Limb (tissue), 2 donors: ENCODE results near the gene CDT1.
A peak's percentile ranks its signal among the peaks of the same experiment; 100 is the strongest.
"Not testable (repeated sequence)": the region's sequence is repeated elsewhere in the genome, so short reads cannot be mapped to it uniquely, and the experiment has no call there.

ENCODE experiments used
- DNase-seq, 2 donors: peaks; one replicate each; pipeline ENCODE4 v3.0.0-alpha.2; 2016; ENCODE audit errors: extremely low spot score in 2 of 2

The CDT1 gene

DNA sequence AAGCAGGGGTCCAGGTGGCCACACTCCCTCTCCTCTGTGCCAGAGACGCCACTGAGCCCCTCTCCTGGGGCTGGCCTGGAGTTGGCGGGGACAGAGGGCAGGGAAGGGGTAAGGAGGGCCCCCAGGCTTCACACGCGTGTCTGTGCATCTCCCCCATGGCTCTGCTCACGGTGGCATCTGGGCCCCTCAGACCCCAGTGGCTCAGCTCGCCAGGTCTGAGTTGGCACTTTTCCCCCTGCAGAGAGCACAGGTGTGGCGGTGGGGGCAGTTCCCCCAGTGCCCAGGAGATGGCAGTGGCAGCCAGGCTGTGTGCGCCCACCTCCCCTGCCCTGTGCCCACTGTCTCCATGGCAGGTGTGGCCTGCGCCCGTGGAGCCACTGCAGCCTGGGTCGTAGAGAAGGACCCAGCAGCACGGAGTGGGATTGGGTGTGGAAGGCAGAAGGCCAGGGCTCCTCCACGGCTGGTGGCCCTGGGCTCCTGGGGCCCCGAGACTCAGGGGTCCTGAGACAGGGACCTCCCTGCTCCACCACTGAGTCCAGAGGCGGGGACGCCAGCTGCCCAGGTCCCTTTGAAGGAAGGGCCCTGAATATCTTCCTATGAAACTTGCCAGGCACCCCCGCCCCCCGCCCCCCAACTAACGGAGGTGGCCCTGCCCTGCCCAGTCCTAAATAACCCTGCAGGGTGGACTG, 12.5 kb downstream of the CDT1 start:
- DNase-seq: peak in 1 of 2 donors; percentile 73

- no peak for DNase-seq
Measured at GRCh38 chr16:88816736-88817535, 13.3 kb downstream of the CDT1 start.

GRCh38 chr16:88817785-88818574, 14.4 kb downstream of the CDT1 start:
- DNase-seq: no peak

DNA sequence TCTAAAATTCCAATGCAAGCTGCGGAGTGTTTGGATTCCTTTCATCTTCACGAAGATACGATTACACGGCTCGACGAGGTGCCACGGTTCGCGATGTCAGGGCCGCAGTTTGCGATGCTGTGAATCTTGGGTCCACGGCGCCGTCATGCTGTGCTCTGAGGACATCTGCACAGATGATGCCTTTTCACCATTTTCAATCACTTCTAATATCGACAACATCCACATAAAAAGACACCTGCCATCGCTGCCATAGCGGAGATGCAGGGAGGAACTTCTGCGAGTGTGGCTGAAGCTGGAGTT, 14.9 kb downstream of the CDT1 start:
- DNase-seq: no peak

DNA sequence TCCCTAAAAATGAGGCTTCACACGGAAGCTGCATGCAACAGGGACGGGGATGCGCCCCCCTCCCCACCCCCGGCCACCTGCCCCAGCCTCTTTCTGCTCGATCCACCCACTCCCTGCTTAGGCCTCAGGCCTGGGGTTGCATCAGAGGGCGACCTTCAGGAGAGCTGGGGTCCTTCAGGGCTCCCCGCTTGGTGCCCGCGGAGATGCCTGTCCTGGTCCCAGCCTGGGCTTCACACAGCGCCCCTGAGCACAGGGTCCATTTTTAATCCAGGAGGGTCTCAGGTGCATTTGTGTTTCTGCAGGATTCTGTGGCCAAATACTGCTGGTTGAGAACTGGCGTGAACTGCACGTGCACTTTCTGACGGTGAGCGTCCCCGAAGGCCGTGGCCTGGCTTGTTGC, 15.5 kb downstream of the CDT1 start:
- DNase-seq: no peak

GRCh38 chr16:88820385-88821025, 16.9 kb downstream of the CDT1 start:
- no peak for DNase-seq

GRCh38 chr16:88821168-88821850, 17.7 kb downstream of the CDT1 start:
- DNase-seq: no peak

GRCh38 chr16:88822281-88823040, 18.9 kb downstream of the CDT1 start:
- no peak for DNase-seq

- DNase-seq: not testable (repeated sequence)
Measured at GRCh38 chr16:88823646-88824045, 20.1 kb downstream of the CDT1 start.

- DNase-seq: no peak
Measured at GRCh38 chr16:88824256-88825077, 20.9 kb downstream of the CDT1 start.

DNA sequence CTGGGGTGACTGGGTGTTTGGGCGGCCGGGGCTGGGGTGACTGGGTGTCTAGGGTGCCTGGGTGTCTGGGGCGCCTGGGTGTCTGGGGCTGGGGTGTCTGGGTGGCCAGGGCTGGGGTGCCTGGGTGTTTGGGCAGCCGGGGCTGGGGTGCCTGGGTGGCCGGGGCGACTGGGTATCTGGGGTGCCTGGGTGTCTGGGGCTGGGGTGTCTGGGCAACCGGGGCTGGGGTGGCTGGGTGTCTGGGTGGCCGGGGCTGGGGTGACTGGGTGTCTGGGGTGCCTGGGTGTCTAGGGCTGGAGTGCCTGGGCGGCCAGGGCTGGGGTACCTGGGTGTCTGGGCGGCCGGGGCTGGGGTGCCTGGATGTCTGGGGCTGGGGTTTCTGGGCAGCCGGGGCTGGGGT, 21.6 kb downstream of the CDT1 start:
- DNase-seq: no peak

GRCh38 chr16:88826070-88826840, 22.7 kb downstream of the CDT1 start:
- no peak for DNase-seq

- DNase-seq: no peak
Measured at GRCh38 chr16:88827727-88828126, 24.1 kb downstream of the CDT1 start.

GRCh38 chr16:88828711-88829110, 25.1 kb downstream of the CDT1 start:
- no peak for DNase-seq

DNA sequence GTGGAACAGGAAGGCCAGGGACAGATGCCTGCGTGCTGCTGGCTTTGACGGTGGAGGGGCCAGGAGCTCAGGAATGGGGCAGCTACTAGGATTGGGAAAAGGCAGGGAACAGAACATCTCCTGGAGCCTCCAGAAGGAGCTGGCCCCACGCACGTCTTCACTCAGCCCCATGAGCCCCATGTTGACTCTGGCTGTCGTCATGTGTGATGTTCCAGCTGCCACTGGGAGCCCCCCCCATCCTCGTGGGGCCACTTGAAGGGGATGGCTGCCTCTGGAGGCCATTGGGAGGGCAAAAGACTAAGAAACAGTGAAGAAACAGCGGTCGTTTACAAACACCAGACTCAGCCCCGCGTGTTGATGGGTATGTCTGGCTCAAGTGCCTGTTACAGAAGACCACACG, 26.7 kb downstream of the CDT1 start:
- no peak for DNase-seq

GRCh38 chr16:88830783-88831182, 27.2 kb downstream of the CDT1 start:
- DNase-seq: no peak

GRCh38 chr16:88831838-88832237, 28.2 kb downstream of the CDT1 start:
- no peak for DNase-seq

- DNase-seq: no peak
Measured at GRCh38 chr16:88833086-88833485, 29.5 kb downstream of the CDT1 start.

DNA sequence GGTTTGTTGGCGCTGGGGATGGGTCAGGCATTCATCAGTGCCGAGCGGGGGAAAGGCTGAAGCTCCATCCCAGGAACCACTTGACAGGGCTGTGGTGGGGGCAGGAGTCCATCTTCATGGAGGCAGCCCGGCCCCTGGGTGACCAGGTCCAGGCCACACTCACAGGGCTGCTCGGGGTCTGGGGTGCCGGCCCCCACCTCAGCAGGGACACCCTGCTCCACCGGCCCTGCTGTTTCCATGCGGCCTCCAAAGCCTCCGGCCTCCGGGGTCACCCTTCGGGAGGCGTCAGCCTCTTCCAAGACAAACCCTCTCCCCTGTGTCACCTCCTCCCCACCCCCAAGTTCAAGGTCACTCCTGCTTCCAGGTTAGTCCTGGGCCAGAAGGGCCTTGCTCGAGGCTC, 31.1 kb downstream of the CDT1 start:
- no peak for DNase-seq
